Spleen (tissue), 11 donors: ENCODE data around the gene ABHD1. TPM values are rescaled to one million over a fixed set of nuclear protein-coding genes. Genes with fewer than 3 reads are reported as not detected.

Source experiments
- DNase-seq: peaks from one replicate; pipeline ENCODE4 v3.0.0-alpha.2; 2020
- H3K27ac ChIP-seq, 8 donors: fragments of 200-600 bp; sonication (generic) in 7 of 8; 1 replicate in 4 of 8; 2 replicates in 4 of 8; pipeline versions ENCODE4 v1.5.0 to v1.8.0; 2016 to 2021; ENCODE audit warnings: inconsistent platforms in 4 of 8, mild to moderate bottlenecking in 4 of 8, moderate library complexity in 1 of 8
- H3K27me3 ChIP-seq, 7 donors: fragments of 200-600 bp; sonication (generic) in 6 of 7; replicated peaks in 1 of 7; 1 replicate in 4 of 7; 2 replicates in 3 of 7; pipeline versions ENCODE4 v1.5.0 to v1.8.0; 2016 to 2021; ENCODE audit warnings: inconsistent platforms in 3 of 7, mild to moderate bottlenecking in 1 of 7
- H3K36me3 ChIP-seq, 6 donors: fragments of 200-600 bp; sonication (generic) in 5 of 6; 1 replicate in 4 of 6; 2 replicates in 2 of 6; pipeline versions ENCODE4 v1.5.0 to v1.8.0; 2016 to 2021; ENCODE audit warnings: inconsistent platforms in 2 of 6
- H3K4me1 ChIP-seq, 6 donors: fragments of 200-600 bp; sonication (generic) in 5 of 6; 1 replicate in 3 of 6; 2 replicates in 3 of 6; pipeline versions ENCODE4 v1.5.0 to v1.8.0; 2016 to 2021; ENCODE audit warnings: inconsistent platforms in 3 of 6
- H3K4me3 ChIP-seq, 8 donors: fragments of 200-600 bp; sonication (generic) in 7 of 8; 1 replicate in 4 of 8; 2 replicates in 4 of 8; pipeline versions ENCODE4 v1.5.0 to v1.8.0; 2016 to 2021; ENCODE audit warnings: inconsistent platforms in 4 of 8, mild to moderate bottlenecking in 4 of 8, moderate library complexity in 2 of 8
- H3K9me3 ChIP-seq, 8 donors: fragments of 200-600 bp; sonication (generic) in 7 of 8; 1 replicate in 4 of 8; 2 replicates in 4 of 8; pipeline versions ENCODE4 v1.5.0 to v1.8.0; 2016 to 2021; ENCODE audit warnings: inconsistent platforms in 4 of 8
- CTCF ChIP-seq, 11 experiments: fragments of 200-600 bp in 7 of 11; fragments of 450-650 bp in 4 of 11; sonication (generic) in 4 of 11; IDR thresholded peaks in 8 of 11; conservative IDR thresholded peaks in 3 of 11; 1 replicate in 7 of 11; 2 replicates in 4 of 11; pipeline versions ENCODE4 v1.4.0 to v1.8.0; 2016 to 2021; ENCODE audit warnings: antibody characterized with exemption in 11 of 11, inconsistent platforms in 4 of 11, mild to moderate bottlenecking in 1 of 11
- POLR2A ChIP-seq, 3 donors: fragments of 450-650 bp; IDR thresholded peaks; one replicate each; pipeline ENCODE4 v1.5.1; 2017; ENCODE audit warnings: antibody characterized with exemption in 3 of 3, mild to moderate bottlenecking in 1 of 3
- POLR2AphosphoS5 ChIP-seq, 3 donors: sonication (generic); formaldehyde crosslinking; IDR thresholded peaks; one replicate each; pipeline ENCODE4 v1.5.1; 2017; ENCODE audit warnings: antibody characterized with exemption in 3 of 3
- WGBS, 5 donors: extraction: QIAGEN DNeasy Blood & Tissue Kit in 3 of 5; methylation state at CpG; one replicate each; pipeline versions ENCODE4 v1.1.5 to v1.1.7; 2013 to 2018; 5-methylcytosine and 5-hydroxymethylcytosine counted together
- intact Hi-C: fragments of 100-400 bp; cut with DNase I; formaldehyde crosslinking; loops from one replicate; pipeline ENCODE4 v1.15.0; 2023; ENCODE audit warnings: low total_unique reads
- polyA plus RNA-seq, 3 donors: library from polyadenylated mRNA; stranded (reverse); fragments of 200-250 nt; gene quantifications; one replicate each; pipeline ENCODE4 v1.2.1, GENCODE V29; 2013
- total RNA-seq, 7 donors: library from RNA; depleted of rRNA in 3 of 7; stranded (reverse); fragments of >200 nt in 3 of 7; fragmentation: NEBNext Ultra II Directional in 4 of 7; extraction: Animal tissue kit (Norgen Biotek cat#: 25700) in 4 of 7; gene quantifications; one replicate each; pipeline versions ENCODE4 v1.1.0 to v1.2.1, GENCODE V29; 2016 to 2021
- donor health status: healthy with polysubstance abuse.
- donor health status: DM: no; HTN: no; CAD: no; lungs with moderate emphysema.
- donor health status: DM: no; HTN: no; CAD: no.
- donor health status: Bipolar disorder and iron deficiency.
- donor health status: healthy.
- donor health status: DM: no; HTN: no; CAD: no.
- donor health status: DM: yes; HTN: yes; CAD: no.

The ABHD1 gene
- total and polyA plus RNA-seq, 10 donors: 0.38 to 1.6 (median 0.66) TPM; not detected in 1

DNA sequence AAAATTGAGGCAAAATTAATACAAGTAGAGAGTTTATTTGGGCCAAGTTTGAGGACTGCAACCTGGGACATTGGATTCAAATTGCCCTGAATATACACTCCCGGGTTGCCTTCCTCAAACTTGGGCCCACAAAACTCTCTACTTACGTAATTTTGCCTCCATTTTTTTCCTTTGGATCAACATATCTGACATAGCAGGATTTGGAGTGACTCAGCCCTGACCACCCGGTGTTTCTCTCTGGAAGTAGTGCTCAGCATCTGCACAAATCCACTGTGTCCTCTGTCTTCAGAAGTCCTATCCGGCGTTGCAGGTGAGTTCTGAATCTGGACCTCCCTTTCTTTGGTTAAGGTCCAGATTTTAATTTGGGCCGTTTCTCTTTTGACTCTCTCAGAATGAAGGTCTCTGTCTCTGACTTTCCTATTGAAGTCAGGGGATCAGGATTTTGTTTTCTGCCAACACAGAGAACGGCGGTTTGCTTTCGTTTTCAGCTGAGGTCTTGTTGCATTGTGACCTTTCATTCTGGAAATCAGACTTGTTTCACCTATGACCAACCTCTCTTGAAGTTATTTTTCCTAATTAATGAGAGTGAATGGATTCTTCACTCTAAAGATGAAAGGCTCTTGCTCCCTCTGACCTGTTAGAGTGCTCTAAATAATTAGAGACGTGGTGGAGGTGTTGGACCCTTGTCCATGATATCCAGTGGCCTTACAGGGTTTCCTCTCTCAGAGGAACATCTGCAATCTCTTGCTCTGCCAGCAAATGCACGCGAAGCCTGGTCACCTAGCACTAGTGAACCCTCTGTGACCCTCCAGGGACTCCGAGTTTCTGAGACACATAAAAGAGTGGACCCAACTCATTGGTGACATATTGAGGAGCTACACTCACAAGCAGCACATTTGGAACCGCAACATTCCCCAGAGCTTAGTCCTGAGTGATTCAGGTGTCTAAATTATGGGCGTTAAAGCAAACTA, 38.8 kb downstream of the ABHD1 start:
- H3K4me1 ChIP-seq: no peaks in the 10 kb centered on the region
- intact Hi-C loops: no loop called here

GRCh38 chr2:27164960-27165763, 41.5 kb downstream of the ABHD1 start:
- H3K36me3 ChIP-seq: no peaks in the 10 kb centered on the region

More for the DNA sequence above, 38.8 kb downstream of the ABHD1 start:
- TF ChIP-seq POLR2A (IDR thresholded peaks at IDR 0.05) (no peak), CTCF (IDR thresholded peaks at IDR 0.05 in 8 of 11, conservative IDR thresholded peaks at IDR 0.05 in 3 of 11) (no peak), POLR2AphosphoS5 (IDR thresholded peaks at IDR 0.05) (no peak)
- DNase-seq: no peak
- Histone ChIP-seq H3K36me3 (no peaks in the 10 kb centered on the region), H3K9me3 (no peaks in the 10 kb centered on the region), H3K4me3 (no peak overlapping the region), H3K27me3 (no peaks in the 10 kb centered on the region), H3K27ac (peak overlapping the region in 1 of 8 donors; percentile 34)
- 78 to 91% (median 84%) methylated on average over 15 of the region's 15 CpGs for WGBS, 5 donors

GRCh38 chr2:27170581-27171337, 47.1 kb downstream of the ABHD1 start:
- H3K9me3 ChIP-seq: no peaks in the 10 kb centered on the region
- H3K4me3 ChIP-seq: no peak overlapping the region
- no peaks in the 10 kb centered on the region for H3K36me3 ChIP-seq
- peaks cover 0 to 17% (median 9%) of the 10 kb centered on the region in 6 donors for H3K4me1 ChIP-seq
- peaks cover 0 to 13% (median 0%) of the 10 kb centered on the region in 7 donors for H3K27me3 ChIP-seq
- intact Hi-C loops: no loop called here
- no peak for DNase-seq
- no peak overlapping the region for H3K27ac ChIP-seq
- TF ChIP-seq POLR2AphosphoS5 (IDR thresholded peaks at IDR 0.05) (no peak), POLR2A (IDR thresholded peaks at IDR 0.05) (no peak), CTCF (IDR thresholded peaks at IDR 0.05 in 8 of 11, conservative IDR thresholded peaks at IDR 0.05 in 3 of 11) (no peak)
- 56 to 79% (median 66%) methylated on average over 6 of the region's 6 CpGs for WGBS, 5 donors

More at GRCh38 chr2:27164960-27165763, 41.5 kb downstream of the ABHD1 start:
- Histone ChIP-seq H3K27ac (peak overlapping the region in 3 of 8 donors; percentile 43 to 67 (median 58)), H3K9me3 (no peaks in the 10 kb centered on the region), H3K4me3 (no peak overlapping the region), H3K27me3 (peaks cover 0 to 7% (median 0%) of the 10 kb centered on the region in 7 donors), H3K4me1 (peaks cover 0 to 10% (median 7%) of the 10 kb centered on the region in 6 donors)
- DNase-seq: no peak
- intact Hi-C loops: no loop called here
- WGBS, 5 donors: 82 to 90% (median 84%) methylated on average over 8 of the region's 8 CpGs
- no peak for TF ChIP-seq POLR2A (IDR thresholded peaks at IDR 0.05)
- no peak for TF ChIP-seq CTCF (IDR thresholded peaks at IDR 0.05 in 8 of 11, conservative IDR thresholded peaks at IDR 0.05 in 3 of 11)
- no peak for TF ChIP-seq POLR2AphosphoS5 (IDR thresholded peaks at IDR 0.05)
